Loucy (cell line): ENCODE measurements around the gene TGM2.

ENCODE experiments used
- H2AFZ ChIP-seq: fragments of 200-600 bp; sonication (generic); 2 replicates; pipeline ENCODE4 v1.6.0; 2016; ENCODE audit warnings: antibody characterized with exemption, mild to moderate bottlenecking, low read length, moderate library complexity
- H3F3A ChIP-seq: fragments of 200-600 bp; 2 replicates; pipeline ENCODE4 v1.6.0; 2016; ENCODE audit warnings: antibody characterized with exemption, low read depth, mild to moderate bottlenecking
- H3K27me3 ChIP-seq: fragments of 200-600 bp; sonication (generic); 2 replicates; pipeline ENCODE4 v1.6.1; 2014; ENCODE audit warnings: low read length, mild to moderate bottlenecking; ENCODE audit not compliant: insufficient read depth, poor library complexity, severe bottlenecking
- H3K36me3 ChIP-seq: fragments of 200-600 bp; sonication (generic); 2 replicates; pipeline ENCODE4 v1.6.1; 2016; ENCODE audit warnings: low read length; ENCODE audit not compliant: insufficient read depth
- H3K4me1 ChIP-seq: fragments of 200-600 bp; sonication (generic); 2 replicates; pipeline ENCODE4 v1.5.1; 2014; ENCODE audit warnings: low read length, mild to moderate bottlenecking; ENCODE audit not compliant: insufficient read depth, poor library complexity, severe bottlenecking
- H3K4me2 ChIP-seq: fragments of 200-600 bp; sonication (generic); 2 replicates; pipeline ENCODE4 v1.6.0; 2014; ENCODE audit warnings: antibody characterized with exemption, low read length, low read depth, mild to moderate bottlenecking; ENCODE audit not compliant: poor library complexity, severe bottlenecking
- H3K4me3 ChIP-seq: fragments of 200-600 bp; sonication (generic); 2 replicates; pipeline ENCODE4 v1.5.1; 2014; ENCODE audit warnings: low read length, mild to moderate bottlenecking, mixed read lengths; ENCODE audit not compliant: poor library complexity, severe bottlenecking
- H3K79me2 ChIP-seq: fragments of 200-600 bp; sonication (generic); 2 replicates; pipeline ENCODE4 v1.6.1; 2014; ENCODE audit warnings: low read length; ENCODE audit not compliant: insufficient read depth
- H3K9ac ChIP-seq: fragments of 200-600 bp; sonication (generic); 2 replicates; pipeline ENCODE4 v1.6.0; 2014; ENCODE audit warnings: mild to moderate bottlenecking, low read depth, low read length, moderate library complexity; ENCODE audit not compliant: poor library complexity, severe bottlenecking
- H3K9me2 ChIP-seq: fragments of 200-600 bp; sonication (generic); replicated peaks from 2 replicates; pipeline ENCODE4 v1.6.1; 2016; ENCODE audit warnings: low read depth, low read length, mixed read lengths
- H3K9me3 ChIP-seq: fragments of 200-600 bp; sonication (generic); 2 replicates; pipeline ENCODE4 v1.6.1; 2014; ENCODE audit warnings: mild to moderate bottlenecking, antibody characterized with exemption, low read length, low read depth; ENCODE audit not compliant: insufficient read depth
- H4K20me1 ChIP-seq: fragments of 200-600 bp; sonication (generic); 2 replicates; pipeline ENCODE4 v1.6.0; 2014; ENCODE audit warnings: antibody characterized with exemption, low read length, mild to moderate bottlenecking; ENCODE audit not compliant: insufficient read depth, poor library complexity, severe bottlenecking
- EZH2phosphoT487 ChIP-seq: fragments of 200-600 bp; IDR thresholded peaks from 2 replicates; pipeline ENCODE4 v1.6.1; 2018; ENCODE audit warnings: antibody characterized with exemption, mild to moderate bottlenecking, moderate library complexity, borderline replicate concordance
- TF ChIP-seq, protein P1 (sequence below): fragments of 200-600 bp; sonication (generic); conservative IDR thresholded peaks from 2 replicates; pipeline ENCODE4 v1.5.1; 2014; ENCODE audit warnings: mild to moderate bottlenecking, antibody characterized with exemption, low read length

Gene TGM2

DNA sequence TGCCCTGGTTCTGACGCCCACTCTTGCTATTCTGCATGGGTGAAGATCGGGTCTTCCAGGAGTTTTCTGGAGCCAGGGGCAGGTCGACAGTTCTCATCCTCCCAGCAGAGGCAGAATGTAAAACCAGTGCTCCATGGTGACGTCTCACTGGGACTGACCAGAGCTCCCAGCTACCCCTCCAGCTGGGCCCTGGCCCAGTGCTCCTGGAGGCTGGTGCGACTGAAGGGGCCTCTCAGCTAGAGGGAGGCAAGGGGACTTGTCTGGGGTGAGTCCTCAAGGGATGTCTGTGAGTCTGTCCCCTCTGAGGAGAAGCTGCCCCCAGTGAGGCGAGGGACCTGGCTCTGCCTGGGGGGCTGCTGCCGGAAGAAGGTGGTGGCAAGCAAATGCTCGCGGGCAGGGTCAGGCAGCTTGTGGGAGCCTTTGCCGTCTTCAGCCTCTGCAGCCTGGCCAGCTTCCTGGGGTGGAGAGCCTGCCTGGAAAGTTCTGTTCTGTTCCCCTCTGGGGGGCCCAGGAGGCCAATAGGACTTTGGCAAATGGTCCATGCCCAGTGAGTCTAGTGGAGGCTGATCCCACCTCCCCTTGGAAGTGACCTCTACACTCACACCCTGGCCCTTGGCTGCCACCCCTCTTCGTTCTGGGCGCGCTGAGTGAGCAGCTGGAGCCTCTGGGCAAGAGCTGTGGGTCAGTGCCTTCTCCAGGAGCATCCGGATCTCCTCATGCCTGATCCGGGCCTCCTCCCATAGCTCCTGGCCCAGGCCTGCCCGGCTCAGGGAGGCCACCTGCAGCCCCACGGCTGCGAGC, 47.9 kb upstream of the TGM2 start:
- Histone ChIP-seq H3K4me2 (no peak overlapping the region), H3K4me3 (no peak overlapping the region), H3K4me1 (no peaks in the 10 kb centered on the region), H2AFZ (no peak overlapping the region), H3K9ac (no peak overlapping the region), H3K79me2 (no peaks in the 10 kb centered on the region), H4K20me1 (no peaks in the 10 kb centered on the region), H3K36me3 (no peaks in the 10 kb centered on the region), H3K9me2 (no peaks in the 10 kb centered on the region), H3K27me3 (no peaks in the 10 kb centered on the region), H3F3A (no peaks in the 10 kb centered on the region), H3K9me3 (no peaks in the 10 kb centered on the region)
- no peak for TF ChIP-seq EZH2phosphoT487
- TF ChIP-seq, protein P1, sequence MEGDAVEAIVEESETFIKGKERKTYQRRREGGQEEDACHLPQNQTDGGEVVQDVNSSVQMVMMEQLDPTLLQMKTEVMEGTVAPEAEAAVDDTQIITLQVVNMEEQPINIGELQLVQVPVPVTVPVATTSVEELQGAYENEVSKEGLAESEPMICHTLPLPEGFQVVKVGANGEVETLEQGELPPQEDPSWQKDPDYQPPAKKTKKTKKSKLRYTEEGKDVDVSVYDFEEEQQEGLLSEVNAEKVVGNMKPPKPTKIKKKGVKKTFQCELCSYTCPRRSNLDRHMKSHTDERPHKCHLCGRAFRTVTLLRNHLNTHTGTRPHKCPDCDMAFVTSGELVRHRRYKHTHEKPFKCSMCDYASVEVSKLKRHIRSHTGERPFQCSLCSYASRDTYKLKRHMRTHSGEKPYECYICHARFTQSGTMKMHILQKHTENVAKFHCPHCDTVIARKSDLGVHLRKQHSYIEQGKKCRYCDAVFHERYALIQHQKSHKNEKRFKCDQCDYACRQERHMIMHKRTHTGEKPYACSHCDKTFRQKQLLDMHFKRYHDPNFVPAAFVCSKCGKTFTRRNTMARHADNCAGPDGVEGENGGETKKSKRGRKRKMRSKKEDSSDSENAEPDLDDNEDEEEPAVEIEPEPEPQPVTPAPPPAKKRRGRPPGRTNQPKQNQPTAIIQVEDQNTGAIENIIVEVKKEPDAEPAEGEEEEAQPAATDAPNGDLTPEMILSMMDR, result no peak

DNA sequence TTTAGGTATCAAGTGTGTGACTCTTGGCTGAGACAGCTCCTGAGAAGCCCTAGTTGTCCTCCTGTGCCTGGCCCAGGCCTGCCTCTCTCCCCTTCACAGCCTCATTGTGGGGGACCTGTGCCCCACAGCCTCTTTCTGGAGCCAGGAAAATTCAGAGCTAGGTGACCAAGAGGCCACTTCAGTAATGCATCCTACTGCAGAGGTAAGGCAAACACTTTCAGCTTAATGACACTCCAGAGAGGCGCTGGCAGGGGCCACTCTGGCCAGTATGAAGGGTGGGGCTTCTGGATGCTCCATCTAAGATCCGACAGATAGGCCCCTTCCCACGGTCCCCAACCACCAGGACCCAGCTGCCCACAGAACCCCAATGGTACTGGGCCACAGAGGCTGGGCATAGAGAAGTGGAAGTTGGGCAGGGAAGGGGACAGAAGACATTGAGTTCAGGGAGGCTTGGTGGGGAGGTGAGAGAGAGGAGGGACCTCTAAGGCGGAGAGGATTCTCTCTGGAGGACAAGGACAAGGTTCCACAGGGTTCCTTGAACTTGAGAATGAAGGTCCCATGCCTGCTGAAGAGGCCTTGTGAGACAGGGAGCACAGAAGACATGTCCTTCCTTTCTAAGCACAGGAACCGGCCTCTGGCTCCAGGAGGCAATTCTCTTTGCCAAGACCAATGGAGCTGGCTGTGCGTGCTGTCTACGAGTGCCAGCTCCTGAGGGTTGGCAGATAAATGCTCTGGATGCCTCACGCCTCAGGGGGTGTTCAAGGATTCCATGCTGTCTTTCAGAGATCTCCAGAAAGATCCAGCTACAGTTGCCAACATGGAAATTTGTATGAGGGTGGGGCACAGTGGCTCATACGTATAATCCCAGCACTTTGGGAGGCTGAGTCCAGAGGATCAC, 46.4 kb upstream of the TGM2 start:
- H3K9me2 ChIP-seq, result no peaks in the 10 kb centered on the region
- H4K20me1 ChIP-seq, result no peaks in the 10 kb centered on the region
- TF ChIP-seq, protein P1, result no peak
- no peak for TF ChIP-seq EZH2phosphoT487
- no peaks in the 10 kb centered on the region for H3F3A ChIP-seq
- H3K4me1 ChIP-seq, result no peaks in the 10 kb centered on the region
- H3K4me2 ChIP-seq, result no peak overlapping the region
- no peaks in the 10 kb centered on the region for H3K79me2 ChIP-seq
- no peak overlapping the region for H2AFZ ChIP-seq
- H3K9ac ChIP-seq, result no peak overlapping the region
- no peak overlapping the region for H3K4me3 ChIP-seq
- H3K27me3 ChIP-seq, result no peaks in the 10 kb centered on the region
- no peaks in the 10 kb centered on the region for H3K9me3 ChIP-seq
- H3K36me3 ChIP-seq, result no peaks in the 10 kb centered on the region

DNA sequence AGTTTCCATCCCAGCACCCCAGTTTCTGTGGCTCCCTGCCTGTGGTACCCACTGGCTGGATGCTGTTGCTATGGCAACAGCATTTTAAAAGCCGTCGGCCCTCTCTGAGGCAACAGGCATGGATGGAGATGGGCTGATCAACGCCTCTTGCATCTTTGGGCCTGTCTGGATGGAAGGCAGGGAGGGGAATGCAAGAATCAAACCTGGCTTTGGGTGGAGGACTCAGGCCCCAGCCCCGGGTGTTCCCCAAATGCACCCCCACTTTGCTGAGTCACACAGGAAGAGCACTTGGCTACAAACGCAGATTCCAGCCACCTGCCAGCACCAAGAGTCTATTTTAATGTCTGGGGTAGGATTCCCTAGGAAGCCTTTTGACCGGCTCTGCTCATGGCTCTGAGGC, 45.7 kb upstream of the TGM2 start:
- H2AFZ ChIP-seq, result no peak overlapping the region
- no peaks in the 10 kb centered on the region for H3K79me2 ChIP-seq
- no peaks in the 10 kb centered on the region for H3K4me1 ChIP-seq
- no peaks in the 10 kb centered on the region for H3K36me3 ChIP-seq
- H3K9me2 ChIP-seq, result no peaks in the 10 kb centered on the region
- no peaks in the 10 kb centered on the region for H3K9me3 ChIP-seq
- H4K20me1 ChIP-seq, result no peaks in the 10 kb centered on the region
- no peaks in the 10 kb centered on the region for H3F3A ChIP-seq
- no peak overlapping the region for H3K9ac ChIP-seq
- H3K4me2 ChIP-seq, result no peak overlapping the region
- TF ChIP-seq EZH2phosphoT487, result no peak
- TF ChIP-seq, protein P1, result no peak
- H3K4me3 ChIP-seq, result no peak overlapping the region
- H3K27me3 ChIP-seq, result no peaks in the 10 kb centered on the region
